CD14-positive monocyte (primary cell): ENCODE results near the gene PLA2G4A. TPM values are rescaled to one million over a fixed set of nuclear protein-coding genes. Genes with fewer than 3 reads are reported as not detected.

Experiments
- DNase-seq, 3 donors: peaks; one replicate each; pipeline ENCODE4 v3.0.0-alpha.2; 2011 to 2022
- H2AFZ ChIP-seq: 2 replicates; pipeline ENCODE4 v1.6.0; 2012; ENCODE audit warnings: mild to moderate bottlenecking, low read depth, low read length, inconsistent platforms; ENCODE audit not compliant: insufficient read depth, poor library complexity, severe bottlenecking
- H3K27ac ChIP-seq, 2 donors: 1 replicate in 1 of 2; 2 replicates in 1 of 2; pipeline ENCODE4 v1.5.1; 2012 to 2013; ENCODE audit warnings: low read length in 2 of 2, control low read depth in 1 of 2, inconsistent platforms in 1 of 2, low read depth in 1 of 2, mild to moderate bottlenecking in 1 of 2
- H3K27me3 ChIP-seq, 2 donors: one replicate each; pipeline versions ENCODE4 v1.6.0 to v1.6.1; 2011 to 2013; ENCODE audit warnings: low read length in 2 of 2; ENCODE audit not compliant: control insufficient read depth in 2 of 2, insufficient read depth in 2 of 2
- H3K36me3 ChIP-seq, 2 donors: replicated peaks in 1 of 2; 1 replicate in 1 of 2; 2 replicates in 1 of 2; pipeline versions ENCODE4 v1.5.1 to v1.6.1; 2012 to 2013; ENCODE audit warnings: low read length in 2 of 2, control low read depth in 1 of 2, inconsistent platforms in 1 of 2, mild to moderate bottlenecking in 1 of 2; ENCODE audit not compliant: insufficient read depth in 2 of 2, control insufficient read depth in 1 of 2
- H3K4me1 ChIP-seq, 2 donors: 1 replicate in 1 of 2; 2 replicates in 1 of 2; pipeline versions ENCODE4 v1.5.1 to v1.6.1; 2012 to 2013; ENCODE audit warnings: low read length in 2 of 2, control low read depth in 1 of 2, inconsistent platforms in 1 of 2, mild to moderate bottlenecking in 1 of 2, moderate library complexity in 1 of 2; ENCODE audit not compliant: insufficient read depth in 2 of 2, control insufficient read depth in 1 of 2
- H3K4me2 ChIP-seq: replicated peaks from 2 replicates; pipeline ENCODE3; 2012; ENCODE audit warnings: low read length, moderate library complexity, mild to moderate bottlenecking; ENCODE audit not compliant: poor library complexity, severe bottlenecking; ENCODE audit errors: extremely low read depth
- H3K4me3 ChIP-seq, 3 experiments: fragments of 200-600 bp in 1 of 3; sonication (generic) in 1 of 3; replicated peaks in 1 of 3; 1 replicate in 2 of 3; 2 replicates in 1 of 3; pipeline ENCODE4 v1.5.1; 2011 to 2013; ENCODE audit warnings: low read length in 3 of 3, mild to moderate bottlenecking in 3 of 3, control low read depth in 2 of 3, low read depth in 2 of 3, inconsistent platforms in 1 of 3, moderate library complexity in 1 of 3
- H3K79me2 ChIP-seq: 2 replicates; pipeline ENCODE4 v1.6.0; 2012; ENCODE audit warnings: mild to moderate bottlenecking, control low read depth, inconsistent platforms, low read length, moderate library complexity; ENCODE audit not compliant: insufficient read depth
- H3K9ac ChIP-seq: 2 replicates; pipeline ENCODE4 v1.6.0; 2017; ENCODE audit warnings: low read length, mild to moderate bottlenecking; ENCODE audit not compliant: insufficient read depth, poor library complexity, severe bottlenecking
- H3K9me3 ChIP-seq, 2 donors: replicated peaks in 1 of 2; 1 replicate in 1 of 2; 2 replicates in 1 of 2; pipeline versions ENCODE4 v1.5.1 to v1.6.1; 2012 to 2013; ENCODE audit warnings: low read length in 2 of 2, control low read depth in 1 of 2; ENCODE audit not compliant: control insufficient read depth in 1 of 2, insufficient read depth in 1 of 2
- H4K20me1 ChIP-seq: 2 replicates; pipeline ENCODE4 v1.6.0; 2012; ENCODE audit warnings: mild to moderate bottlenecking, low read length, control low read depth, moderate library complexity; ENCODE audit not compliant: insufficient read depth
- H3K27ac Mint-ChIP-seq, 7 donors: one replicate each; pipeline ENCODE4 v1.8.0; 2020; ENCODE audit warnings: mild to moderate bottlenecking in 7 of 7, mixed read lengths in 7 of 7, moderate library complexity in 6 of 7, inconsistent platforms in 2 of 7
- H3K27me3 Mint-ChIP-seq, 3 donors: one replicate each; pipeline ENCODE4 v1.8.0; 2021 to 2022; ENCODE audit warnings: low read depth in 3 of 3, mild to moderate bottlenecking in 3 of 3, mixed read lengths in 3 of 3, moderate library complexity in 3 of 3, inconsistent platforms in 1 of 3
- H3K36me3 Mint-ChIP-seq, 2 donors: one replicate each; pipeline ENCODE4 v1.8.0; 2020; ENCODE audit warnings: mixed read lengths in 2 of 2, inconsistent platforms in 1 of 2, mild to moderate bottlenecking in 1 of 2
- H3K4me1 Mint-ChIP-seq: one replicate; pipeline ENCODE4 v1.8.0; 2020; ENCODE audit warnings: mild to moderate bottlenecking, mixed read lengths
- H3K4me3 Mint-ChIP-seq, 2 donors: one replicate each; pipeline ENCODE4 v1.8.0; 2020; ENCODE audit warnings: mild to moderate bottlenecking in 2 of 2, mixed read lengths in 2 of 2, moderate library complexity in 1 of 2
- H3K9me3 Mint-ChIP-seq, 7 donors: one replicate each; pipeline ENCODE4 v1.8.0; 2020 to 2022; ENCODE audit warnings: mixed read lengths in 7 of 7, mild to moderate bottlenecking in 6 of 7, moderate library complexity in 6 of 7, inconsistent platforms in 2 of 7
- CTCF ChIP-seq: fragments of 200-600 bp; IDR thresholded peaks from one replicate; pipeline ENCODE4 v1.8.0; 2022; ENCODE audit warnings: antibody characterized with exemption, mild to moderate bottlenecking
- WGBS: methylation state at CpG from one replicate; pipeline ENCODE4 v1.1.5; 2013; ENCODE audit warnings: missing lambda C conversion rate; ENCODE audit not compliant: insufficient coverage; 5-methylcytosine and 5-hydroxymethylcytosine counted together
- intact Hi-C, 2 donors: fragments of 100-400 bp; cut with micrococcal nuclease; formaldehyde crosslinking; loops; one replicate each; pipeline versions ENCODE4 v1.15.0 to v1.15.1; 2023
- polyA plus RNA-seq, 3 donors: library from polyadenylated mRNA; depleted of rRNA in 1 of 3; unstranded in 2 of 3; stranded (reverse) in 1 of 3; fragments of 300-500 nt in 2 of 3; fragments of >200 nt in 1 of 3; fragmentation: Illumina TruSeq in 2 of 3; gene quantifications; 1 replicate in 2 of 3; 2 replicates in 1 of 3; pipeline ENCODE4 v1.2.3, GENCODE V29; 2012 to 2021

The PLA2G4A gene
- polyA plus RNA-seq, 3 donors = 1.4 to 4.5 (median 4.1) TPM

GRCh38 chr1:186819126-186819525 lies 9.6 kb upstream of the PLA2G4A start:
- peaks cover 0 to 4% (median 0%) of the 10 kb centered on the region in 7 donors for H3K9me3 Mint-ChIP-seq
- DNase-seq = peak; percentile 61 to 88 (median 83)
- Histone ChIP-seq H3K36me3 (no peaks in the 10 kb centered on the region), H3K4me2 (peak overlapping the region; percentile 58), H3K27me3 (no peaks in the 10 kb centered on the region), H3K9me3 (no peaks in the 10 kb centered on the region), H3K79me2 (no peaks in the 10 kb centered on the region), H3K4me1 (peaks cover 24 to 25% of the 10 kb centered on the region in 2 donors), H2AFZ (peak overlapping the region; percentile 49), H3K27ac (peak overlapping the region in 1 of 2 donors; percentile 81), H3K4me3 (peak overlapping the region in 2 of 3 experiments; percentile 12 to 53), H4K20me1 (no peaks in the 10 kb centered on the region), H3K9ac (no peak overlapping the region)
- H3K4me3 Mint-ChIP-seq = peak overlapping the region; percentile 10 to 56
- H3K27me3 Mint-ChIP-seq = peaks cover 0 to 3% (median 0%) of the 10 kb centered on the region in 3 donors
- intact Hi-C loops = no loop called here
- H3K27ac Mint-ChIP-seq = peak overlapping the region; percentile 33 to 82 (median 70)
- WGBS = no CpG with 5 or more reads among the region's 3 CpGs
- no peaks in the 10 kb centered on the region for H3K36me3 Mint-ChIP-seq
- TF ChIP-seq CTCF = no peak
- peaks cover 22% of the 10 kb centered on the region for H3K4me1 Mint-ChIP-seq

GRCh38 chr1:186819563-186819962 lies 9.2 kb upstream of the PLA2G4A start:
- WGBS = no CpG with 5 or more reads among the region's 2 CpGs
- H3K9me3 ChIP-seq = no peaks in the 10 kb centered on the region
- peak overlapping the region; percentile 49 for H2AFZ ChIP-seq
- peak overlapping the region in 2 of 3 experiments; percentile 12 to 53 for H3K4me3 ChIP-seq
- Mint-ChIP-seq H3K4me1 (peaks cover 22% of the 10 kb centered on the region), H3K27me3 (peaks cover 0 to 3% (median 0%) of the 10 kb centered on the region in 3 donors), H3K36me3 (no peaks in the 10 kb centered on the region), H3K4me3 (peak overlapping the region in 1 of 2 donors; percentile 56), H3K27ac (peak overlapping the region; percentile 33 to 82 (median 70)), H3K9me3 (peaks cover 0 to 4% (median 0%) of the 10 kb centered on the region in 7 donors)
- peak overlapping the region in 1 of 2 donors; percentile 81 for H3K27ac ChIP-seq
- H3K36me3 ChIP-seq = no peaks in the 10 kb centered on the region
- H4K20me1 ChIP-seq = no peaks in the 10 kb centered on the region
- H3K4me1 ChIP-seq = peaks cover 24 to 25% of the 10 kb centered on the region in 2 donors
- TF ChIP-seq CTCF = no peak
- no peaks in the 10 kb centered on the region for H3K27me3 ChIP-seq
- DNase-seq = no peak
- intact Hi-C loops = no loop called here
- H3K4me2 ChIP-seq = peak overlapping the region; percentile 58
- H3K79me2 ChIP-seq = no peaks in the 10 kb centered on the region
- H3K9ac ChIP-seq = no peak overlapping the region
